CD4-positive, alpha-beta T cell treated with Interleukin-6 for 4 hours (primary cell): ENCODE data around the gene PSMD13.
"Not testable (repeated sequence)": the region's sequence is repeated elsewhere in the genome, so short reads cannot be mapped to it uniquely, and the experiment has no call there.

Source experiments
- DNase-seq: peaks from one replicate; pipeline ENCODE4 v3.0.0-alpha.2; 2020; ENCODE audit warnings: mixed read lengths

Gene PSMD13

GRCh38 chr11:236774-237767 is at the start of gene PSMD13:
Gene PSMD13, plus strand, starts transcription at chr11:236976. Its CDS starts 74 bp downstream, at chr11:237050.
- peak; percentile 88 for DNase-seq

GRCh38 chr11:189200-189783 is 47.5 kb upstream of the PSMD13 start:
- DNase-seq: not testable (repeated sequence)

DNA sequence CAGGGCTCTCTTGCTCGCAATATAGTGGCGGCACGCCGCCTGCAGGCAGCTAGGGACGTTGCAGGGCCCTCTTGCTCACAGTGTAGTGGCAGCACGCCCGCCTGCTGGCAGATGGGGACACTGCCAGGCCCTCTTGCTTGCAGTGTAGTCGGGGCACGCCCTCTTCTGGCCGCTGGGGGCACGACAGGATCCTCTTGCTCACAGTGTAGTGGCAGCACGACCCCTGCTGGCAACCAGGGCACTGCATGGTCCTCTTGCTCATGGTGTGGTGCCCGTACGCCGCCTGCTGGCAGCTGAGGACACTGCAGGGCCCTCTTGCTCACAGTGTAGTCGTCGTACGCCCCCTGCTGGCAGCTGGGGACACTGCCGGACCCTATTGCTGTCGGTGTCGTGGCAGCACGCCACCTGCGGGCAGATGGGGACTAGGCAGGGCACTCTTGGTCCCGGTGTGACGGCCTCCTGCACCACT is 46.9 kb upstream of the PSMD13 start:
- DNase-seq: not testable (repeated sequence)

GRCh38 chr11:190546-190945 is 46.2 kb upstream of the PSMD13 start:
- not testable (repeated sequence) for DNase-seq

GRCh38 chr11:191490-192478 is 45.0 kb upstream of the PSMD13 start:
- not testable (repeated sequence) for DNase-seq

GRCh38 chr11:192674-193128 is 44.1 kb upstream of the PSMD13 start, which contains the start of gene SCGB1C1:
Gene SCGB1C1, plus strand, starts transcription at chr11:193078. Its CDS starts 22 bp downstream, at chr11:193100.
- DNase-seq: not testable (repeated sequence)

- DNase-seq: not testable (repeated sequence)
Measured at GRCh38 chr11:193481-193880, 43.3 kb upstream of the PSMD13 start.

- DNase-seq: no peak
Measured at GRCh38 chr11:196786-197731, 39.7 kb upstream of the PSMD13 start.

- DNase-seq: no peak
Measured at GRCh38 chr11:197741-198235, 39.0 kb upstream of the PSMD13 start.

DNA sequence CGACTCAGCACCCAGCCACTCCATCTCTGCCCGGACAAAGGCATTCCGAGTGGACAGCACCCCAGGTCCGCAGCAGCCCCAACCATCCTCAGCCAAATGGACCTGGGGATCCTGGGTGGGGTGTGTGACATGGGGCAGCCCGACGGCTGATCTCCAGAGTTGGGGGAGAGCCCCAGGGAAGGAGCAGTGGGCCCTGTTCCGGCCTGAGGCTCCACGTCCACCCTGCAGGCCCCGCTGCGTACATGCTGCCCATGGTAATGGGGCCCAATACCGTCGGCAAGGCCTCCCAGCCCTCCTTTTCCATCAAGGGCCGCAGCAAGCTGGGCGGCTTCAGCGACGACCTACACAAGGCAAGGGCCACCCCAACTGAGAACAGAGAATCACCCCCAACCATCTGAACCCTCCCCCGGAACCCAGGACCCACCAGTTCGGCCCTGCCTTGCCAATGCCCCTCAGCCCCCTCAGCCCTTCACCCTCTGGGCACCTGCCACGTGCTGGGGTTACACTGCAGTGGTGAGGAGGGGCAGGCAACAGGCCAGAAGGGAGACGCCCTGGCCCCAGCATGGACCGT is 38.5 kb upstream of the PSMD13 start:
- DNase-seq: no peak

GRCh38 chr11:199004-199581 is 37.7 kb upstream of the PSMD13 start:
- no peak for DNase-seq

GRCh38 chr11:199782-200181 is 37.0 kb upstream of the PSMD13 start:
- no peak for DNase-seq

DNA sequence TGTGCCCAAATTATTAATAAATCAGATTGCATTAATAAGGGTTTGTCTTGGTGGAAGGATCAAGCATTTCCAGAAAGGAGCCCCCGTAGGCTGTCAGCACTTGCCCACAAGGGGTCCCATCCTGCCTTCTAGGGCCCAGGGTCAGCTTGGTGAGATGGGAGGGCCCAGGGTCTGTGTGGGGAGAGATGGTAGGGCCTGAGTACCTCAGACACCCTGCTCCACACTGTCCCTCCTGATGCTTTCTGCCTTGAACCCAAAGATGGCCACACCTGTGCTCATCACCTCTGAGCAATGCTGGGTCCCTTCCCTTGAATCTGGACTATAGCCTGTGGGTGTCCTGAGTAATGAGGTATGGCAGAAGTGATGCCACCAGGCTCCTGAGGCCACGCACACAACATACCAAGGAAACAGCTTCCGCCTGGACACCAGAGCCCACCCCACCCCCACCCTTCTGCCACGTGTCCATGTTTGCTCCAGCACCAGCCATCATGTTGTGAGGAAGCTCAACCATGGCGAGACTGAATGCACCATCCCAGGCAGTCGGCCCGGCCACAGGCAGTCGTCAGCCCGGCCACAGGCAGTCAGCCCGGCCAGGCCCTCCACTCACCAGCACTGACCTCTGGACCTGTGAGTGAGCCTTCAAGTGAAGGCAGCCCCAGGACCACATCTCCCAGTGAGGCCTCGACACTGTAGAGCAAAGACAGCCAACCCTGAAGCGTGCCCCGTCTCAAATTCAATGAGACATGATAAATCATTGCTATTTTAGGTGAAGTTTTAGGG is 36.4 kb upstream of the PSMD13 start:
- DNase-seq: no peak

- DNase-seq: no peak
Measured at GRCh38 chr11:201966-202365, 34.8 kb upstream of the PSMD13 start.

DNA sequence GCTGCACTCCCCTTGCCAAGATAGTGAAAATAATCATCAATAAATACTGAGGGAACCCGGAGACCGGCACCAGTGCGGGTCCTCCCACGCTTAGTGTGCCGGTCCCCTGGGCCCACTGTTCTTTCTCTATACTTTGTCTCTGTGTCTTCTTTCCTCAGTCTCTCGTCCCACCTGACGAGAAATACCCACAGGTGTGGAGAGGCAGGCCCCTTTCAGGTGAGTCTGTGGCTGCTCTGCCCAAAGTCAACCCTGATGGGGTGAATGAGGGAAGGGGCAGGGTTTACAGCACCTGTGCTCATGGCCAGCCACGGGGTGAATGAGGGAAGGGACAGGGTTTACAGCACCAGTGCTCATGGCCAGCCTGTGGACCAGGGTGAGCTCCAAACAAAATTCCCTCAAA is 34.3 kb upstream of the PSMD13 start:
- no peak for DNase-seq

DNA sequence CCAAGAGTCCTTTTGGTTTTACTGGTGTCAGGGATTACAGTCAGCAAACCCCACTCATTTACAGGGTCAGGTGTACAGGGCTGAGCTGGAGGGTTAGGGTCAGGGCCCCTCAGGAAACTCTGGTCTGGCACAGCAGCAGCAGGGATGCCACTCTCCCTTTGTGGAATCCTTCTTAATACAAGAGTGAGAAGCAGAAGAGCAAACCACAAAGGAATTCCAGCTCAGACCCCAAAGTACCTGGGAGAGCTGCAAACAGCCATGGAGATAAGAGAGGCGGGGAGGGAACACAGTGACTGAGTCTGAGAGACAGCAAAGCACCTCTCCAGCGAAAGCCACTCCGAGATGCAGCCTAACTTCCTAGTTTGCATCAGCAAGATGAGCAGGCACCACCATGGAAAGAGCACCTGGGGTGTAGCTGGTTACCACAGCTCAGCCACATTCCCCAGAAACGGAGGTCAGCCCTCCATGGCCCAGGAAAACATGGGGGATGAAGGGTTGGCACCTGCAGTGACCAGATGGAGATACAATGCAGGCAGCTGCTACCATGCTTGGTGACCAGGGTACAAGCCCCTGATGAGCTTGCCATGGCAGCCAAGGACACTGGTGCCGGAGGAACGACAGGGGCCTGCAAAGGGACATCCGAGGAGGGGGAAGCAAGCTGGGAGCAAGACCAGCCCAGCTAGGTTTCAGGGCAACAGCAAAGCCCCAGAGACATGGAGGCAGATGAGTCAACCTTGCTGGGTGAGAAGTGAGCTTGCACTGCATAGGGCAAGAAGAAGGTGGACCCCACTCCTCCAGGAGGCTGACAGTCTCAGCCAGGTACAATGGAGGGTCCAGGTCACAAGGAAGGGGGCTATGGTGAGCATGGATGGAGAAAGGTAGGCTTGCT is 33.5 kb upstream of the PSMD13 start:
- no peak for DNase-seq

DNA sequence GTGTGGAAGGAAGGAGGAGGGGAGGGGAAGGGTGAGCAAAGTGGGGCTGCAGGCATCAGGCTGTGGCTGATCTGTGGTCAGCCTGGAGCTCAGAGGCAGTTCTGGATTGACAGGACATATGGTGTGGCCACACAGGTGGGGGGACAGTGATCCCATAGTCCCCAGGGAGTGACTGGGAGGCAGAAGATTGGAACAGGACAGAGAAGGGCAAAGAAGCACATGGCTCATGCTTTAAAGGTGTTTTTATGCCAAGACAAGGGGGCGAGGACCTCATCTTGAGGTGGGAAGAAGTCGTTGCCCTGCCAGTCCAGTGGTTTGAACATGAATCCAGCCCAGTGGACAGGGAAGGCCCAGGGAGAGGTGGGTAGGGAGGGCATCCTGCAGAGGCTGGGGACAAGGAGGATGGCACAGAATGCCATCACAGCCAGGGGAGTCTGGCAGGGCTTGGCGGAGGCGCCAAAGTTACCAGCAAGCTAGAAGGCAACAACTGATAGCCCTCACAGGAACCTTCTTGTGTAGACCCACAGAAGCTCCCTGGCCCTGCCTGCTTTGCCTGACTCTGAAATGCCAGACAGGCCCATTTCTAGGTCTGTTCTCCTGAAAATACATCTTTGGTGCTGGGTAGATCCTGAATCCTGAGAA is 32.7 kb upstream of the PSMD13 start:
- no peak for DNase-seq

GRCh38 chr11:204587-205109 is 32.1 kb upstream of the PSMD13 start:
- DNase-seq: no peak
